ENCODE data around the gene CDH4. TPM values are rescaled to one million over a fixed set of nuclear protein-coding genes. Genes with fewer than 3 reads are reported as not detected.

Gene CDH4
- total and polyA plus RNA-seq, 2 of the 13 experiments (the other 11 are each of a cell fraction or from before 2014, with no cell fraction given), result not detected

DNA sequence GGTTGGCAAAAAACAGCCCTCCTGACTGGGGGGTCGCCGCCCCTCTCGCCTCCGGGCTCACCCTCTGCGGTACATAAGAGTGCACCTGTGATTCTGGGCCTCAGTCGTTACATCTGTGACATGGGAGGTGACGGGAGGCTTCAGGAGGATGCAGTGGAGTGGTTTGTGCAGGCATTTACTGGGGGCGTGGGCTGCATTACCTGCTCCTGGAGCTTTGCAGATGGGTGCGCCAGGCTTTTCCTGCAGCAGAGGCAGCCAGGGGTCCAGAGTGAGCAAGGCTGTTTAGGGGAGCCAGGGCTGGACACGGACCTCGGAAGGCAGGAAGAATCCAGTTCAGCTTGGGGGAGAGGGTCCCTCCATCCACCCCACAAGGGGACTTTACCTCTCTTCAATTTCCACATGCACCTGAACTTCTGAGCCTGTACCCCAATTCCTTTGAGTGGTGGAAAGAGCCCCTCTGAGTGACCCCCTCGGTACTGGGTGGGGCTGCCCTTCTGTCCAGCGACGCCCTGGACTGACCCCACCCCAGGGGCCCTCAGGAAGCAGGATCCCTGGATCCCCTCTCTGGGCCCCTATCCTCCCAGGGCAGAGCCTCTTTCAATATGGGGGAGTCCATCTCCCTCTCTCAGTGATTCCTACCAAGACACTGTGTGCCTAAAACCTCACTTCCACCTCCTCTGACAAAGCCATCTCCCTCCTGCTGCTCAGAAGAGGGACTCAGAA is 679.6 kb downstream of the CDH4 start:
- no peak overlapping the region for H3K4me3 ChIP-seq (replicated peaks in 1 of 3; ENCODE audit: insufficient read depth in 1 of 3, low read depth in 2 of 3, low read length in 3 of 3)
- no peak overlapping the region for H3K27ac ChIP-seq (ENCODE audit: extremely low read length, insufficient read depth, low read length)
- H3K4me2 ChIP-seq (ENCODE audit: low read depth, low read length), result no peak overlapping the region
- no peaks in the 10 kb centered on the region for H3K36me3 ChIP-seq (replicated peaks in 1 of 2; ENCODE audit: control insufficient read depth in 1 of 2, insufficient read depth in 2 of 2, low read length in 2 of 2)
- H3K4me1 ChIP-seq (ENCODE audit: insufficient read depth, low read length), result no peaks in the 10 kb centered on the region
- ChIA-PET POLR2A (no interaction called here), CTCF (ENCODE audit: low intra/inter-chr PET ratio, low total read pairs) (no interaction called here)
- in situ Hi-C loops (cut with HindIII; ENCODE audit: extremely low pct_ligation_motif_present, low pct_unique_long_range_greater_than_20kb) (no loop called here), intact Hi-C loops (cut with micrococcal nuclease; ENCODE audit: unreplicated experiment) (no loop called here)
- FAIRE-seq (no peak), ATAC-seq (no peak), DNase-seq (ENCODE audit: low spot score) (no peak)
- H3K79me2 ChIP-seq (ENCODE audit: insufficient read depth, low read length), result no peaks in the 10 kb centered on the region
- no peaks in the 10 kb centered on the region; the same call in 1 of the 2 replicates for H4K20me1 ChIP-seq (ENCODE audit: insufficient read depth, low read length)
- peaks cover 12 to 47% of the 10 kb centered on the region in 2 experiments for H3K27me3 ChIP-seq (ENCODE audit: control insufficient read depth in 1 of 2, insufficient read depth in 2 of 2, low read length in 2 of 2)
- H2AFZ ChIP-seq (ENCODE audit: low read length), result no peak overlapping the region
- no TSS peak for BruUV-seq (replicated peaks)
- 16% methylated on average over 14 of the region's 14 CpGs for WGBS (ENCODE audit: low lambda C conversion rate)
- H3K9ac ChIP-seq (ENCODE audit: insufficient read depth, low read depth, low read length), result no peak overlapping the region
- TF ChIP-seq ZNF354B (CRISPR knock-in tag; IDR thresholded peaks at IDR 0.05), result 0 out of 2 replicates have a peak, but pooled peaks have one; percentile 35
- TF ChIP-seq, protein P1, sequence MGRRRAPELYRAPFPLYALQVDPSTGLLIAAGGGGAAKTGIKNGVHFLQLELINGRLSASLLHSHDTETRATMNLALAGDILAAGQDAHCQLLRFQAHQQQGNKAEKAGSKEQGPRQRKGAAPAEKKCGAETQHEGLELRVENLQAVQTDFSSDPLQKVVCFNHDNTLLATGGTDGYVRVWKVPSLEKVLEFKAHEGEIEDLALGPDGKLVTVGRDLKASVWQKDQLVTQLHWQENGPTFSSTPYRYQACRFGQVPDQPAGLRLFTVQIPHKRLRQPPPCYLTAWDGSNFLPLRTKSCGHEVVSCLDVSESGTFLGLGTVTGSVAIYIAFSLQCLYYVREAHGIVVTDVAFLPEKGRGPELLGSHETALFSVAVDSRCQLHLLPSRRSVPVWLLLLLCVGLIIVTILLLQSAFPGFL (CRISPR knock-in tag; IDR thresholded peaks at IDR 0.05), result no peak
- H3K9me3 ChIP-seq (ENCODE audit: low read length), result no peaks in the 10 kb centered on the region

DNA sequence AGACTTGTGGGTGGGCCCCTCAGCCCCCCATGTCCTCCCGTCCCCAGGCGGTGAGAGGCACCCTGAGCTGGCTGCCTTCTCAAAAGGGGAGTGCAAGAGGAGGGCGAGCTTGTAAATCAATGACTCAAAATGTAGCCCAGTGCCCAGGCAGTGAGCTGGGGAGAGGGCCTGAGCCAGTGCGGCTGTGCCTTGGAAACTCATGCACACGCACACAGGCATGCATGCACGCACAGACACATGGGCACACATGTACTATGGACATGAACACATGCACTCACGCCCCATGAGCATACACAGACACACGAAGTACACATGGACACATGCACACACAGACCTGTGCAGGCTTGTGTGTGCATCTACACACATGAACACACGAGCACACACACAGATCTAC is 680.1 kb downstream of the CDH4 start:
- Histone ChIP-seq H3K36me3 (replicated peaks in 1 of 2; ENCODE audit: control insufficient read depth in 1 of 2, insufficient read depth in 2 of 2, low read length in 2 of 2) (no peaks in the 10 kb centered on the region), H3K4me1 (ENCODE audit: insufficient read depth, low read length) (no peaks in the 10 kb centered on the region), H4K20me1 (ENCODE audit: insufficient read depth, low read length) (no peaks in the 10 kb centered on the region; the same call in 1 of the 2 replicates), H3K4me3 (replicated peaks in 1 of 3; ENCODE audit: insufficient read depth in 1 of 3, low read depth in 2 of 3, low read length in 3 of 3) (no peak overlapping the region), H2AFZ (ENCODE audit: low read length) (no peak overlapping the region), H3K4me2 (ENCODE audit: low read depth, low read length) (no peak overlapping the region), H3K27ac (ENCODE audit: extremely low read length, insufficient read depth, low read length) (no peak overlapping the region), H3K27me3 (ENCODE audit: control insufficient read depth in 1 of 2, insufficient read depth in 2 of 2, low read length in 2 of 2) (peaks cover 12 to 46% of the 10 kb centered on the region in 2 experiments), H3K79me2 (ENCODE audit: insufficient read depth, low read length) (no peaks in the 10 kb centered on the region), H3K9ac (ENCODE audit: insufficient read depth, low read depth, low read length) (no peak overlapping the region), H3K9me3 (ENCODE audit: low read length) (no peaks in the 10 kb centered on the region)
- DNase-seq (ENCODE audit: low spot score) (no peak), FAIRE-seq (no peak), ATAC-seq (no peak)
- WGBS (ENCODE audit: low lambda C conversion rate), result 19% methylated on average over 9 of the region's 9 CpGs
- TF ChIP-seq HIVEP1 (CRISPR knock-in tag; IDR thresholded peaks at IDR 0.05) (no peak), NR3C1 (CRISPR knock-in tag; IDR thresholded peaks at IDR 0.05) (no peak), CENPT (CRISPR knock-in tag; IDR thresholded peaks at IDR 0.05; ENCODE audit: low read depth) (0 out of 2 replicates have a peak, but pooled peaks have one; percentile 50), HDAC1 (CRISPR knock-in tag; IDR thresholded peaks at IDR 0.05) (no peak), NR2F1 (CRISPR knock-in tag; IDR thresholded peaks at IDR 0.05) (no peak), ZNF564 (CRISPR knock-in tag; IDR thresholded peaks at IDR 0.05) (no peak)
- TF ChIP-seq, protein P2, sequence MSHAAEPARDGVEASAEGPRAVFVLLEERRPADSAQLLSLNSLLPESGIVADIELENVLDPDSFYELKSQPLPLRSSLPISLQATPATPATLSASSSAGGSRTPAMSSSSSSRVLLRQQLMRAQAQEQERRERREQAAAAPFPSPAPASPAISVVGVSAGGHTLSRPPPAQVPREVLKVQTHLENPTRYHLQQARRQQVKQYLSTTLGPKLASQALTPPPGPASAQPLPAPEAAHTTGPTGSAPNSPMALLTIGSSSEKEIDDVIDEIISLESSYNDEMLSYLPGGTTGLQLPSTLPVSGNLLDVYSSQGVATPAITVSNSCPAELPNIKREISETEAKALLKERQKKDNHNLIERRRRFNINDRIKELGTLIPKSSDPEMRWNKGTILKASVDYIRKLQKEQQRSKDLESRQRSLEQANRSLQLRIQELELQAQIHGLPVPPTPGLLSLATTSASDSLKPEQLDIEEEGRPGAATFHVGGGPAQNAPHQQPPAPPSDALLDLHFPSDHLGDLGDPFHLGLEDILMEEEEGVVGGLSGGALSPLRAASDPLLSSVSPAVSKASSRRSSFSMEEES (CRISPR knock-in tag; IDR thresholded peaks at IDR 0.05), result no peak
- TF ChIP-seq, protein P3, sequence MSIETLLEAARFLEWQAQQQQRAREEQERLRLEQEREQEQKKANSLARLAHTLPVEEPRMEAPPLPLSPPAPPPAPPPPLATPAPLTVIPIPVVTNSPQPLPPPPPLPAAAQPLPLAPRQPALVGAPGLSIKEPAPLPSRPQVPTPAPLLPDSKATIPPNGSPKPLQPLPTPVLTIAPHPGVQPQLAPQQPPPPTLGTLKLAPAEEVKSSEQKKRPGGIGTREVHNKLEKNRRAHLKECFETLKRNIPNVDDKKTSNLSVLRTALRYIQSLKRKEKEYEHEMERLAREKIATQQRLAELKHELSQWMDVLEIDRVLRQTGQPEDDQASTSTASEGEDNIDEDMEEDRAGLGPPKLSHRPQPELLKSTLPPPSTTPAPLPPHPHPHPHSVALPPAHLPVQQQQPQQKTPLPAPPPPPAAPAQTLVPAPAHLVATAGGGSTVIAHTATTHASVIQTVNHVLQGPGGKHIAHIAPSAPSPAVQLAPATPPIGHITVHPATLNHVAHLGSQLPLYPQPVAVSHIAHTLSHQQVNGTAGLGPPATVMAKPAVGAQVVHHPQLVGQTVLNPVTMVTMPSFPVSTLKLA (IDR thresholded peaks at IDR 0.05), result peak; percentile 98
- intact Hi-C loops (cut with micrococcal nuclease; ENCODE audit: unreplicated experiment) (no loop called here), in situ Hi-C loops (cut with HindIII; ENCODE audit: extremely low pct_ligation_motif_present, low pct_unique_long_range_greater_than_20kb) (no loop called here)
- no TSS peak for BruUV-seq (replicated peaks)
- POLR2A ChIA-PET, result no interaction called here
- CTCF ChIA-PET (ENCODE audit: low intra/inter-chr PET ratio, low total read pairs), result no interaction called here

Data from HepG2 (cell line).